ENCODE data around the gene EXTL2.

GRCh38 chr1:100927276-100927675 lies 32.6 kb upstream of the EXTL2 start:
- TF ChIP-seq EZH2 (IDR thresholded peaks at IDR 0.05; ENCODE audit: borderline replicate concordance, low read depth, low read length, severe bottlenecking) (no peak), CTCF (IDR thresholded peaks at IDR 0.05; ENCODE audit: extremely low read depth in 1 of 2, insufficient read depth in 1 of 2, low read depth in 1 of 2, low read length in 2 of 2) (no peak), POLR2A (IDR thresholded peaks at IDR 0.05; ENCODE audit: low read depth, low read length) (no peak), JUN (IDR thresholded peaks at IDR 0.05; ENCODE audit: borderline replicate concordance, insufficient read depth, insufficient read length, low read depth) (no peak)

All from endothelial cell of umbilical vein (primary cell).